GM18526 (cell line): ENCODE results near the gene PANX1.

Source experiments
- POLR2A ChIP-seq: IDR thresholded peaks from 3 replicates; pipeline ENCODE4 v1.6.1; 2011; ENCODE audit not compliant: insufficient read length; ENCODE audit errors: extremely low read depth

Gene PANX1

GRCh38 chr11:94128746-94129511 lies at the start of gene PANX1:
TSS of gene PANX1 (plus strand) at chr11:94128841. CDS start at chr11:94129313, 472 bp downstream.
- peak; percentile 65 for TF ChIP-seq POLR2A

DNA sequence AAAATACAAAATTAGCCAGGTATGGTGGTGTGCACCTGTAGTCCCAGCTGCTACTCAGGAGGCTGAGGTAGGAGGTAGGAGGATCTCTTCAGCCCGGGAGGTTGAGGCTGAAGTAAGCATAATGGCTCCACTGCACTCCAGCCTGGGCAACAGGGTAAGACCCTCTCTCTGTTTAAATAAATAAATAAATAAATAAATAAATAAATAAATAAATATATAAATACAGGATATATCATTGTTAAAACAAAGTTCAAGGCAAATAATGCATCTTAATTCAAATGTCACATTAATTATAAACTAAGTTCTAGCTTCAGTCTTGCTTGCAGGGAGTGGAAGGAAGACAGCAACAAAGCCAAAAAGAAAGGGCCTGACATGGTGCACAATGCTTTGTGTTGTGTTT lies 44.5 kb upstream of the PANX1 start:
- TF ChIP-seq POLR2A, result no peak

DNA sequence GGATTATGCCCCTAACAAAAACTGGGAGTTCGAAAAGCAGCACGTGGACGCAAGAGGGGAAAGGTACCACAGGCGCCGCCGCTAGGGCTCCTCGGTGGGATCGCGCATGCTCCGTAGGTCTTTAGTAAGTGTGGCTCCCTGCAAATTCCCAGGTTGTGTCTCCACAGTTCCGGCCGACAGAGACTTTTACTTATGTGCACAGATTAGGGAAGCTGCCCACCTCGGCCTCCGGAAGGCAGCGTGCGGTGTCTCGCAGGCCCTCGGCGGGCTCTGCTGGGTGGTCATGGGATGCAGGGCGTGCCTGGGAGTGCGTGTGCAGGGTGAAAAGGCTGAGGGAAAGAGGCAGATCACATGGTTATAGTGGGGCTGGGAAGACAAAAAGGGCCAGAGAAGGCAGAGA lies 39.7 kb upstream of the PANX1 start:
- TF ChIP-seq POLR2A, result no peak

DNA sequence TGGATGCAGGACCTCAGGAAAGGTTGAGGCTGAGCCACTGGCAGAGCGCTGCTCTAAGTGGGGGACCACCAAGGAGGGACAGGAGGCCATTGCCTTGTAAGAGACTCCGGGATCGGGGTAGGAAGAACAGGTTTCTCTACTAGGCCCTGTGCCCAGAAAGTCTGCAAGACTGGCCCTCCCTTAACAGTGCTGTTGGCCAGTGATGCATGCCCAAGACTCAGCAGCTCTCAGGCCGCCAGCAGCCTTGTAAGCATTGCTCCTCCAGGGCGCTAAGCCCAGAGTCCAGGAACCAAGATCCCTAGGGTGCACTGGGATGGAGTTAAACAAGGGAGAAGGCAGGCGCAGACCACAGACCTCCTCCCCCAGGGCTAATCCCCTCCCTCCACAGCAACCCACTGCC lies 39.3 kb upstream of the PANX1 start:
- no peak for TF ChIP-seq POLR2A

DNA sequence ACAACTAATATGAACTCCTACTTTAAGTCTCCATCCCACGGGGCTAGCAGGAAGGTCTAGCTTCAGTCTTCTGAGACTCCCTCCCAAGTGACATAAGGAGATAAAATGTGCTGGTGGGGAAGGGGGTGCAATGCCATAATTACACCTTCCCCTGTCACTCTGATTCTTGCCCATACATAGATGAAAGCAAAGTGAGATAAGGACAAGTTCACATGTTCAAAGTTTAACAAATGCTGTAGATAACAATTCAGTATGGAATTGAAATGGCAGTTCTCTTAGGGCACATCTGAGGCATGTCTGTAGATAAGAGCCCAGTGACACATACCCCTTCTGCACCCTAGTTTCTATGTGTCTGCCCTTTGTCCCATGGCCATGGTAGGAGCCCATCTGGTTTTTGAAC lies 38.2 kb upstream of the PANX1 start:
- no peak for TF ChIP-seq POLR2A

DNA sequence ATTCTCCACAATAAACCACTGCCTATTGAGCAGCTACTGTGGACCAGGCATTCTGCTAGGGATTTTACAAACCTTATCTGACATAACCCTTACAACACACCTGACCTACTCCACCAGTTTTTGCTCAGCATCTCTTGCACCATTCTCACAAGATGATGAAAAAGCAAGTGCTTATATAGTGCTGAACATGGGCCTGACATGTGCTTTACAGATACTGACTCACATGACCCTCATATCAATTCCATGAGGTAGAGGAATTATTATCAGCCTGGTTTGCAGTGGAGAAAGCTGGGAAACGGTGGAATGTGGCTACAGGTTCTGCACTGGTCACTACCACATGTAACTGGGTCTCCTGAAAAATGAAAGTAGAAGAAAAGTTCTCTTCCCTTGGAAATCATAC lies 37.5 kb upstream of the PANX1 start:
- TF ChIP-seq POLR2A, result no peak

GRCh38 chr11:94100253-94100652 lies 28.4 kb upstream of the PANX1 start:
- TF ChIP-seq POLR2A, result no peak

GRCh38 chr11:94103471-94103870 lies 25.2 kb upstream of the PANX1 start:
- no peak for TF ChIP-seq POLR2A

GRCh38 chr11:94104734-94105133 lies 23.9 kb upstream of the PANX1 start:
- no peak for TF ChIP-seq POLR2A

GRCh38 chr11:94106716-94107115 lies 21.9 kb upstream of the PANX1 start:
- TF ChIP-seq POLR2A, result no peak

- TF ChIP-seq POLR2A, result no peak
These were observed 21.3 kb upstream of the PANX1 start for GRCh38 chr11:94107363-94107762.

DNA sequence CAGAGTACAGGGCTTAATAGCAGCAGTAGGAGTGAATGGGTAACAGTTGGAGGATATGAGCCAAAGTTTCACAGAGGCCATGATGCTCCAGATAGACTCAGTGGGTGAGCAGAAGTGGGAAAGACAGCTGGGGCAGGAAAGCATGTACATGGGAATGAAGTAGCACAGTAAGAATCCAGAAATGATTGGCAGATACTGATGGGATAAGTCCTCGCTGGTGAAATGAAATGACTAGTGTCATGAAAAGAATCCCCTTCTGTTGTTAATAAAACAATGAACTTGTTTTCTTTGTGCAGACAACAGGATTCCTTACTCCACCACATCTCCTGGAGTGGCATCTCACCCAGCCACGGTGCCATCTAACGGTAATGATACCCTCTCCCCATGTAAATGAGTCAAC lies 17.4 kb upstream of the PANX1 start:
- TF ChIP-seq POLR2A, result no peak

DNA sequence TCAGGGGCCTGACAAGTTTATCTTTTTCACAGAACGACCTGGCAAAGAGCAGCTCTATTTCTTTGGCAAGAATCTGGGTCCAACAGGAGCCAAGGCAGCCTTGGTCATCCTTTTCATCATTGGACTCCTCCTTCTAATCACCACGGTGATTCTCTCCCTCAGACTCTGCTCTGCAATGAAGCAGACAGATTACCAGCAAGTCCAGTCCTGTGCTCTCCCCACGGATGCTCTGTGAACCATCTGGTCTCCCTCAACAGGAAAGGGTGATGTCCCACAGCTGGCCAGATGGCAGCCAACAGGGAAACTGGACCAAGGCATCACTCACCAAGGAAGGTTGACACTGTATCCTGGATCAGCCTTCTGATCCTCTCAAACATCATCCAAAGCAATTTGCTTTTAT lies 17.0 kb upstream of the PANX1 start:
- no peak for TF ChIP-seq POLR2A

GRCh38 chr11:94112206-94112953 lies 16.3 kb upstream of the PANX1 start:
- no peak for TF ChIP-seq POLR2A

GRCh38 chr11:94117197-94117574 lies 11.5 kb upstream of the PANX1 start:
- no peak for TF ChIP-seq POLR2A

DNA sequence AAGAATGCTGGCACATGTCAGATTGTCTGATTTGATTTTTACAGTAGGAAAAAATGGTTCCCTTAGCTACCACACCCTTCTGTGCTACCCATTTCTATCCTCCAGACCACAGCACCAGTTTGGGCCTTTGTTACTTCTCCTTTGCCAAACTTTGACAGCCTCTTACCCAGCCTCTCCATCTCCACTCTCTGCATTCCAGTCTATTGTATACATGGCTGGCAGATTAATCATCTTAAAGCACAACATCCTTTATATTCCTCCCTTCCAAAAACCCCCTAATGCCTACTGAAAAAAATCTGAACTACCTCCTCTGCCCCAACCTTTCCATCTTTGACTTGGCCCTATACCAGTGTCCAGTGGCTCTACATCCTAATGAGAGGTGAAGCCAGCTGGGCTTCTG lies 10.8 kb upstream of the PANX1 start:
- no peak for TF ChIP-seq POLR2A

- no peak for TF ChIP-seq POLR2A
These were observed 7.7 kb upstream of the PANX1 start for GRCh38 chr11:94120946-94121345.
